Immature natural killer cell (primary cell): Measurements from ENCODE around the gene CAPN10. TPM values are rescaled to one million over a fixed set of nuclear protein-coding genes. Genes with fewer than 3 reads are reported as not detected.
A peak's percentile ranks its signal among the peaks of the same experiment; 100 is the strongest.

Experiments used
- DNase-seq, 3 donors: peaks; one replicate each; pipeline ENCODE4 v3.0.0; 2022; ENCODE audit warnings: mixed read lengths in 1 of 3
- H3K27ac Mint-ChIP-seq, 6 donors: one replicate each; pipeline ENCODE4 v1.8.0; 2020; ENCODE audit warnings: mixed read lengths in 6 of 6, mild to moderate bottlenecking in 5 of 6, inconsistent platforms in 4 of 6, moderate library complexity in 3 of 6
- H3K27me3 Mint-ChIP-seq, 3 donors: one replicate each; pipeline ENCODE4 v1.8.0; 2020 to 2021; ENCODE audit warnings: low read depth in 3 of 3, mild to moderate bottlenecking in 3 of 3, mixed read lengths in 3 of 3, moderate library complexity in 3 of 3, inconsistent platforms in 1 of 3
- H3K36me3 Mint-ChIP-seq, 3 donors: one replicate each; pipeline ENCODE4 v1.8.0; 2020; ENCODE audit warnings: mixed read lengths in 3 of 3, inconsistent platforms in 2 of 3, mild to moderate bottlenecking in 2 of 3
- H3K4me1 Mint-ChIP-seq, 2 donors: one replicate each; pipeline ENCODE4 v1.8.0; 2020; ENCODE audit warnings: inconsistent platforms in 2 of 2, mild to moderate bottlenecking in 2 of 2, mixed read lengths in 2 of 2, moderate library complexity in 1 of 2
- H3K4me3 Mint-ChIP-seq, 5 donors: one replicate each; pipeline ENCODE4 v1.8.0; 2020; ENCODE audit warnings: mild to moderate bottlenecking in 5 of 5, mixed read lengths in 5 of 5, inconsistent platforms in 3 of 5, moderate library complexity in 3 of 5
- H3K9me3 Mint-ChIP-seq, 6 donors: one replicate each; pipeline ENCODE4 v1.8.0; 2020; ENCODE audit warnings: mild to moderate bottlenecking in 6 of 6, mixed read lengths in 6 of 6, inconsistent platforms in 4 of 6, moderate library complexity in 3 of 6
- polyA plus RNA-seq, 3 donors: library from polyadenylated mRNA; unstranded; fragments of 300-500 nt; fragmentation: Illumina TruSeq; gene quantifications; one replicate each; pipeline ENCODE4 v1.2.3, GENCODE V29; 2021

CAPN10 gene
- polyA plus RNA-seq, 3 donors from 2014 or later, result 9.7 to 22.5 (median 11.6) TPM

GRCh38 chr2:240626531-240627300 is 40.2 kb downstream of the CAPN10 start:
- peak overlapping the region in 2 of 6 donors; percentile 49 to 57 for H3K27ac Mint-ChIP-seq
- no peak overlapping the region for H3K4me3 Mint-ChIP-seq
- H3K36me3 Mint-ChIP-seq, result no peaks in the 10 kb centered on the region
- no peaks in the 10 kb centered on the region for H3K9me3 Mint-ChIP-seq
- peaks cover 2 to 10% (median 4%) of the 10 kb centered on the region in 3 donors for H3K27me3 Mint-ChIP-seq
- H3K4me1 Mint-ChIP-seq, result peaks cover 33 to 39% of the 10 kb centered on the region in 2 donors
- DNase-seq, result no peak

- Mint-ChIP-seq H3K27me3 (peaks cover 2 to 5% (median 4%) of the 10 kb centered on the region in 3 donors), H3K9me3 (peaks cover 0 to 3% (median 0%) of the 10 kb centered on the region in 6 donors)
Observed at GRCh38 chr2:240627736-240628506, 41.4 kb downstream of the CAPN10 start.

GRCh38 chr2:240628507-240628807 is 41.9 kb downstream of the CAPN10 start:
- Mint-ChIP-seq H3K9me3 (peaks cover 0 to 9% (median 4%) of the 10 kb centered on the region in 6 donors), H3K36me3 (peaks cover 0 to 3% (median 0%) of the 10 kb centered on the region in 3 donors), H3K4me1 (peaks cover 17 to 22% of the 10 kb centered on the region in 2 donors), H3K27ac (no peak overlapping the region), H3K27me3 (peaks cover 0 to 5% (median 2%) of the 10 kb centered on the region in 3 donors), H3K4me3 (no peak overlapping the region)
- DNase-seq, result no peak

More at GRCh38 chr2:240627736-240628506, 41.4 kb downstream of the CAPN10 start:
- Mint-ChIP-seq H3K4me3 (no peak overlapping the region), H3K4me1 (peaks cover 22 to 27% of the 10 kb centered on the region in 2 donors), H3K36me3 (no peaks in the 10 kb centered on the region), H3K27ac (no peak overlapping the region)
- no peak for DNase-seq

- no peak overlapping the region for H3K27ac Mint-ChIP-seq
- H3K9me3 Mint-ChIP-seq, result peaks cover 0 to 10% (median 6%) of the 10 kb centered on the region in 6 donors
- no peak overlapping the region for H3K4me3 Mint-ChIP-seq
- peaks cover 0 to 5% (median 2%) of the 10 kb centered on the region in 3 donors for H3K27me3 Mint-ChIP-seq
- H3K36me3 Mint-ChIP-seq, result peaks cover 0 to 5% (median 0%) of the 10 kb centered on the region in 3 donors
- DNase-seq, result no peak
- peaks cover 14 to 21% of the 10 kb centered on the region in 2 donors for H3K4me1 Mint-ChIP-seq
Observed at GRCh38 chr2:240628808-240629618, 42.5 kb downstream of the CAPN10 start.

GRCh38 chr2:240629619-240629967 is 43.1 kb downstream of the CAPN10 start:
- Mint-ChIP-seq H3K4me1 (peaks cover 12 to 15% of the 10 kb centered on the region in 2 donors), H3K36me3 (peaks cover 0 to 8% (median 0%) of the 10 kb centered on the region in 3 donors), H3K4me3 (no peak overlapping the region), H3K27me3 (peaks cover 0 to 5% (median 2%) of the 10 kb centered on the region in 3 donors), H3K27ac (no peak overlapping the region), H3K9me3 (peaks cover 0 to 10% (median 6%) of the 10 kb centered on the region in 6 donors)
- DNase-seq, result no peak

- no peak for DNase-seq
- Mint-ChIP-seq H3K36me3 (peaks cover 0 to 12% (median 0%) of the 10 kb centered on the region in 3 donors), H3K4me1 (peaks cover 6 to 9% of the 10 kb centered on the region in 2 donors), H3K4me3 (no peak overlapping the region), H3K27me3 (peaks cover 0 to under 1% (median 0%) of the 10 kb centered on the region in 3 donors), H3K9me3 (peaks cover 0 to 12% (median 6%) of the 10 kb centered on the region in 6 donors), H3K27ac (no peak overlapping the region)
Observed at GRCh38 chr2:240629968-240630770, 43.6 kb downstream of the CAPN10 start.

- DNase-seq, result no peak
- Mint-ChIP-seq H3K27ac (no peak overlapping the region), H3K4me1 (peaks cover 0 to 7% of the 10 kb centered on the region in 2 donors), H3K36me3 (peaks cover 0 to 12% (median 0%) of the 10 kb centered on the region in 3 donors), H3K9me3 (peaks cover 0 to 12% (median 6%) of the 10 kb centered on the region in 6 donors), H3K4me3 (no peak overlapping the region), H3K27me3 (no peaks in the 10 kb centered on the region)
Observed at GRCh38 chr2:240630771-240631547, 44.4 kb downstream of the CAPN10 start.

GRCh38 chr2:240631548-240632305 is 45.2 kb downstream of the CAPN10 start:
- Mint-ChIP-seq H3K4me1 (peaks cover 0 to 3% of the 10 kb centered on the region in 2 donors), H3K9me3 (peaks cover 0 to 12% (median 6%) of the 10 kb centered on the region in 6 donors), H3K36me3 (peaks cover 0 to 12% (median 0%) of the 10 kb centered on the region in 3 donors), H3K27me3 (no peaks in the 10 kb centered on the region), H3K4me3 (no peak overlapping the region), H3K27ac (no peak overlapping the region)
- no peak for DNase-seq

GRCh38 chr2:240632306-240632721 is 45.8 kb downstream of the CAPN10 start:
- Mint-ChIP-seq H3K36me3 (peaks cover 0 to 12% (median 0%) of the 10 kb centered on the region in 3 donors), H3K27ac (no peak overlapping the region), H3K4me3 (no peak overlapping the region), H3K4me1 (no peaks in the 10 kb centered on the region), H3K9me3 (peaks cover 0 to 12% (median 6%) of the 10 kb centered on the region in 6 donors), H3K27me3 (no peaks in the 10 kb centered on the region)
- DNase-seq, result no peak

- DNase-seq, result no peak
- H3K9me3 Mint-ChIP-seq, result peaks cover 0 to 12% (median 6%) of the 10 kb centered on the region in 6 donors
- H3K4me3 Mint-ChIP-seq, result no peak overlapping the region
- no peak overlapping the region for H3K27ac Mint-ChIP-seq
- H3K36me3 Mint-ChIP-seq, result peaks cover 0 to 12% (median 0%) of the 10 kb centered on the region in 3 donors
- no peaks in the 10 kb centered on the region for H3K4me1 Mint-ChIP-seq
- no peaks in the 10 kb centered on the region for H3K27me3 Mint-ChIP-seq
Observed at GRCh38 chr2:240635121-240635997, 48.8 kb downstream of the CAPN10 start.

- peaks cover 0 to 12% (median 6%) of the 10 kb centered on the region in 6 donors for H3K9me3 Mint-ChIP-seq
- no peak overlapping the region for H3K4me3 Mint-ChIP-seq
- no peaks in the 10 kb centered on the region for H3K4me1 Mint-ChIP-seq
- no peak for DNase-seq
- no peak overlapping the region for H3K27ac Mint-ChIP-seq
- H3K27me3 Mint-ChIP-seq, result no peaks in the 10 kb centered on the region
- H3K36me3 Mint-ChIP-seq, result peaks cover 0 to 12% (median 0%) of the 10 kb centered on the region in 3 donors
Observed at GRCh38 chr2:240635998-240636547, 49.5 kb downstream of the CAPN10 start.
